GM21447 (cell line): ENCODE results near the gene SLC9C2.
"Not testable (repeated sequence)": the region's sequence is repeated elsewhere in the genome, so short reads cannot be mapped to it uniquely, and the experiment has no call there.

ENCODE experiments used
- ATAC-seq: cut with Tn5 transposase; IDR thresholded peaks from one replicate; pipeline ENCODE4 v1.9.1; 2021; ENCODE audit not compliant: unreplicated experiment

Gene SLC9C2

DNA sequence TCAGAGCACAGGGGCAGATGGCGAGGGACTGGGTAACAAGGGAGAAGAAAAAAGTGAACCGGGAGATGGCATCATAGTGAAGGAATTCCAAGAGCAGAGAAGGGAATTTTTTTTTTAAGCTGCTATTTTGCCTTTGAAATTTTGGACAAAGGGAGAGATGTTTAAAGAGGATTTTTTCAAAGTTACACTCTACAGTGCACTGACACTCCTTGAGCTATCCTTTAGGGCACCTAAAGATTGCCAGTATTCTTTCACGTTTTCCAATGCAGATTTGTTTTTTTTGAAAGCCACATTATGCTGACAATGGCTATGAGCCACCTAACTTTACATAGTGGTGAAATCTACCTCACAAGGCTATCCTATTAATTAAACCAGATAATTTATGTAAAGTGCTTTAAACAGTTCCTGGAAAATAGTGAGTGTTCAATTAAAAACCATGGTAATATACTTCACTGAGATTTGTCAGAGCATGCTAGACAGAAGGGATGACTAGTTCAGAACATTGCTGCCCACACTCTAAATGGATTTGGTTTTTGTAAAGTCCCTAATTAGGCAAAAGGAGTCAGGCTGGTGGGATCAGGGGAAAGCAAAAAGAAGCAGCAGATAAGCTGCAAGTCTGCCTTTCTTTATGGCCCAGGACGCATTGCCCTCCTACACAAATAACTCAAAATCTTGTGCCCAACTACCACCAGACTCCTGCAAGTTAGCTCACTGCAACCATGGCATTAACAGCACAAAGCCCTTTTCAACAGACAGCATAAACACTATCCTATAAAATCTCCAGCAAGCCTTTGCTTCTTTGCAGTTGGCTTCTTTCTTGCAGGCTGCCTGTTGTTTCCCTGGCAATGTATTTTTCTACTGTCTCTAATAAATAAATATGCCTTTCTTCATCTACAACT is 71.8 kb downstream of the SLC9C2 start:
- ATAC-seq, result no peak

DNA sequence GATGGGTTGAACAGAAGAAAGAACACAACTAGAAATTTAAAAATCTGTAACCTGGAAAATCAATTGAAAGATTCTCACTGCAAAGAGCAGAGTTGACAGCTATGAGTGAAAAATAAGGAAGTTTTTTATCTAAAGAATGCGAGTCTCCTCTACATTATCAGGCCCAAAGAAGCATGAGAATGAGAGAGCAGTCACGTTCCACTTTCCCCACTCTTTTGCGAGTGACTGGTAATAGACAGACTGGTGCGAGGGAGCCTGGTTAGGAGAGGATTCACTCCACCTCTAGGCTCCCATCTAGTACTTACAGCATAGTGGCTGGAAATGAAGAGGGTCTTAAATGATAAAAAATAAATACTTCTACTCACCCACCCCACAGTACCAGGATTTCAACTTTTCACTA is 73.8 kb downstream of the SLC9C2 start:
- ATAC-seq, result no peak

- no peak for ATAC-seq
These were observed 75.6 kb downstream of the SLC9C2 start for GRCh38 chr1:173527151-173527826.

- ATAC-seq, result no peak
These were observed 76.9 kb downstream of the SLC9C2 start for GRCh38 chr1:173525926-173526325.

- no peak for ATAC-seq
These were observed 79.5 kb downstream of the SLC9C2 start for GRCh38 chr1:173523329-173523728.

DNA sequence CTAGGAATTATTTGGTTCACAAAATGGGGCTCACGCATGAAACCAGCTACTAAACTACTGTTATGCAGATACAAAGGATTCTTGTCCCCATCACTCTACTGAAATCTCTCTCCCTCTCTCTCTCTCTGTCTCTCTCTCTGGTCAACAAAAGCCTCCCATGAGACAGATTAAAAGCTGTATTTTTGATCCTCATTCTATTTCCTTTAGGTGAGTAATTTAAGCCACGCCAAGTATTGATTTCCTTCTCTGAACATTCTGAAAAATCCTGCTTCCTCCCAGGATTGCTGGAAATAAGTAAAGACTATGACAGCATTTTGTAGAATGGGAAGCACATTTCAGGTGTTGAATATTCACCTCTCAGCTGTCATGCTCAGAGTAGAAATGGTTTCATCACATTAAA is 82.1 kb downstream of the SLC9C2 start:
- ATAC-seq, result no peak

GRCh38 chr1:173514503-173514902 is 88.4 kb downstream of the SLC9C2 start:
- not testable (repeated sequence) for ATAC-seq

DNA sequence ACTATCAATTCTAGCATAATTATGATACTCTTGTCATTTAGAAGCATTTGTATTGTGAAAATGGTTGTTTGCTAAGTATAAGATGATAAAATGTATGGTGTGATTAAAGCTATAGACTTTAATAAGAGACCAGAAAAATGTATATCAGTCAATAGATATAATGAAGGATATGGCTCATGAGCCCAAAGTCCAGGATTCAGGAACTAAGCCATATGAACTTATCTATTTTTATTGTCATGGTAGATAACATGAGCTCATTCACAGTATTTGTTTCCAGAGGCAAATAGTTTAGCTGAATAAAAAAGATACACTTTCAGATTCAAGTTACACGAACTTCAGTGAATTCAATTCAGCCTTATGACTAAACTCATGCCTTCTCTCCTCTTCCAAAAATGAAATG is 93.1 kb downstream of the SLC9C2 start:
- ATAC-seq, result no peak

GRCh38 chr1:173508541-173508940 is 94.3 kb downstream of the SLC9C2 start:
- ATAC-seq, result no peak

DNA sequence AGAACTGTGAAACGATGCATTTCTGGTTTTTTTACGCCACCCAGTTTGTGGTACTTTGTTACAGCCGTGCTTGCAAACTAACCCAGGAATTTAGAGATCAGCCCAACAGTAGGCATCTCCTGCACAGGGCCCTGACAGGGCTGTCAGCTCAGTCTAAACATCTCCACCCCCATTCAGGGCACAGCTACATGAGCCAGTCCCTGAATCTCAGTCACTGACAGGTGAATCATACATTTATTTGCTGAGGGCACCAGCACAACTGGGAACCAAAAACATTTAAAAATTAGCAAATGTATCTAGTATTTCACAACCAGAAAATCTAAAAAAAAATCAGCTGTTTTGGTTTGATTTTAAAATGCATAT is 95.0 kb downstream of the SLC9C2 start:
- ATAC-seq, result no peak

GRCh38 chr1:173507205-173507846 is 95.5 kb downstream of the SLC9C2 start:
- no peak for ATAC-seq

GRCh38 chr1:173506437-173506836 is 96.4 kb downstream of the SLC9C2 start:
- ATAC-seq, result no peak

DNA sequence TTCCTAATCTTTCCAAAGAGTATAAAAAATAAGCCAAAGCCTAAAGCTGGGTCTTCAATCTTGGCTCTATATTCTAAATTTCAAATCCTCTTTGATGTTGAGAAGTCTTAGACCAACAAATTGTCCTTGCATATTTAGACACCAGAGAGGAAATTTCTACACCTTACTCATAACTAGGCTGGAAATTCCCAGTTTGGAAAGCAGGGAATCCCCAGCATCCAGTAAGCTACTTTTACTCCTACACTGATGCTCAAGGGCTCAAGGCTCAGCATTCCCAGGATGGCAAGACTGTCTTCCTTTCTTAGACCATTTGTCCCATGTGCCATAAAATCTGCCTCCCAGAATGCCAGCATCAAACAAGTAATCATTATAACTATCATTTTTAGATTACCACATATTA is 97.5 kb downstream of the SLC9C2 start:
- ATAC-seq, result no peak

GRCh38 chr1:173504268-173504667 is 98.6 kb downstream of the SLC9C2 start:
- no peak for ATAC-seq

GRCh38 chr1:173503391-173503790 is 99.5 kb downstream of the SLC9C2 start:
- ATAC-seq, result no peak

DNA sequence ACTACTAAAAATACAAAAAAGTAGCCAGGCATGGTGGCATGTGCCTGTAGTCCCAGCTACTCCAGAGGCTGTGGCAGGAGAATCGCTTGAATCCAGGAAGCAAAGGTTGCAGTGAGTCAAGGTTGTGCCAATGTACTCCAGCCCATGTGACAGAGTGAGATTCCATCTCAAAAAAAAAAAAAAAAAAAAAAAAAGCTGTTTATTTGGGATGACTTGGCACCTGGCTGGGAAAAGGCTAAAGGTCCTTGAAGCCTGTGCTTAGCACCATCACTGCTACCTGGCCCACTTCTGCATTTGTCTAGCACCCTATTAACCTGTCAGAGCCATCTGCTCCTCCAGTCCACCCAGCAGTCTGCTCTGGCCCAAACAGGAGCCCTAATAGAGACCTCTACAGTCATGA is 100.8 kb downstream of the SLC9C2 start:
- no peak for ATAC-seq

GRCh38 chr1:173499729-173500128 is 103.1 kb downstream of the SLC9C2 start:
- ATAC-seq, result no peak

- no peak for ATAC-seq
These were observed 106.0 kb downstream of the SLC9C2 start for GRCh38 chr1:173496757-173497320.

GRCh38 chr1:173495609-173496267 is 107.1 kb downstream of the SLC9C2 start:
- no peak for ATAC-seq

- not testable (repeated sequence) for ATAC-seq
These were observed 109.7 kb downstream of the SLC9C2 start for GRCh38 chr1:173493125-173493524.

GRCh38 chr1:173491508-173491907 is 111.4 kb downstream of the SLC9C2 start:
- ATAC-seq, result no peak
